ENCODE measurements around the gene BMS1. TPM values are rescaled to one million over a fixed set of nuclear protein-coding genes. Genes with fewer than 3 reads are reported as not detected.

Gene BMS1
- total and polyA plus RNA-seq, 3 donors from 2014 or later: 14.9 to 25.5 (median 23.5) TPM

DNA sequence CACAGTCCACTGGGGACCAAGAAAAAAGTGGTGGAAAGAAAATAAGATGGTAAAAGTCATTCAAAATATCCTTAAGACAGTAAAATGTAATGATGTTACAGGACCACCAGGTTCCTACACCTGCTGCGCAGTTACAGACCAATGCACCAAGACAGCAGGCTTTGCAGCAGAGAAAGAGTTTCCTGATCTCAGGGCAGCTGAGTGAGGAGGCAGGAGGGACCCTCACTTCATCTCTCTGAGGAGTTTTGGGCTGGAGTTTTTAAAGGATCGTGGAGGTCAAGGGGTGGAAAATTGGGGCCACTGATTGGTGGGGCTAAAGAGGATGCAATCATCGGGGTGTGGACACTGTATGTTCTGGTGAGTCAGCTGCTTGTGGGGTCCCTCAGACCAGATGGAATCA, 100.0 kb downstream of the BMS1 start:
- no peak for TF ChIP-seq CTCF (IDR thresholded peaks at IDR 0.05)
- no peak for TF ChIP-seq POLR2A (IDR thresholded peaks at IDR 0.05)
- H3K27ac ChIP-seq: no peak overlapping the region
- no peaks in the 10 kb centered on the region for H3K9me3 ChIP-seq
- H3K4me1 ChIP-seq: no peaks in the 10 kb centered on the region
- no peaks in the 10 kb centered on the region for H3K27me3 ChIP-seq
- 84 to 85% methylated on average over 3 of the region's 3 CpGs for WGBS, 2 donors
- H3K4me3 ChIP-seq: no peak overlapping the region
- intact Hi-C loops (cut with DNase I; ENCODE audit: low total_unique reads): no loop called here
- H3K36me3 ChIP-seq (ENCODE audit: low read depth, missing control alignments): no peaks in the 10 kb centered on the region
- no peak for DNase-seq

Small RNA genes within 50 kb of the gene (small RNA-seq; reads per million reads assigned to genes)
- 0 reads per million in 2 donors for gene RNU6-885P

Other genes starting within 250 kb of the BMS1 start
- gene ZNF33B, start 144.2 kb upstream of the BMS1 start, total RNA-seq: 10 to 100 TPM; 17.2 to 21.1 TPM
- gene ZNF33B, start 144.2 kb upstream of the BMS1 start, polyA plus RNA-seq (ENCODE audit: insufficient read depth, low read depth, low replicate concordance): 11.1 TPM

Data from testis (tissue), 3 donors.